Retinal pigment epithelial cell (primary cell): ENCODE data around the gene MLST8.
"Not testable (repeated sequence)": the region's sequence is repeated elsewhere in the genome, so short reads cannot be mapped to it uniquely, and the experiment has no call there.

Source experiments
- DNase-seq: peaks from one replicate; pipeline ENCODE4 v3.0.0-alpha.2; 2010; ENCODE audit warnings: low read depth
- H3K4me3 ChIP-seq: 2 replicates; pipeline ENCODE4 v1.5.1; 2011; ENCODE audit warnings: mild to moderate bottlenecking, low read length, control low read depth, moderate library complexity
- TF ChIP-seq, protein P1 (sequence below): conservative IDR thresholded peaks from 2 replicates; pipeline ENCODE4 v1.5.1; 2011; ENCODE audit warnings: low read depth, low read length, control low read depth, inconsistent platforms

MLST8 gene

GRCh38 chr16:2235695-2236336, 30.6 kb downstream of the MLST8 start:
- TF ChIP-seq, protein P1, sequence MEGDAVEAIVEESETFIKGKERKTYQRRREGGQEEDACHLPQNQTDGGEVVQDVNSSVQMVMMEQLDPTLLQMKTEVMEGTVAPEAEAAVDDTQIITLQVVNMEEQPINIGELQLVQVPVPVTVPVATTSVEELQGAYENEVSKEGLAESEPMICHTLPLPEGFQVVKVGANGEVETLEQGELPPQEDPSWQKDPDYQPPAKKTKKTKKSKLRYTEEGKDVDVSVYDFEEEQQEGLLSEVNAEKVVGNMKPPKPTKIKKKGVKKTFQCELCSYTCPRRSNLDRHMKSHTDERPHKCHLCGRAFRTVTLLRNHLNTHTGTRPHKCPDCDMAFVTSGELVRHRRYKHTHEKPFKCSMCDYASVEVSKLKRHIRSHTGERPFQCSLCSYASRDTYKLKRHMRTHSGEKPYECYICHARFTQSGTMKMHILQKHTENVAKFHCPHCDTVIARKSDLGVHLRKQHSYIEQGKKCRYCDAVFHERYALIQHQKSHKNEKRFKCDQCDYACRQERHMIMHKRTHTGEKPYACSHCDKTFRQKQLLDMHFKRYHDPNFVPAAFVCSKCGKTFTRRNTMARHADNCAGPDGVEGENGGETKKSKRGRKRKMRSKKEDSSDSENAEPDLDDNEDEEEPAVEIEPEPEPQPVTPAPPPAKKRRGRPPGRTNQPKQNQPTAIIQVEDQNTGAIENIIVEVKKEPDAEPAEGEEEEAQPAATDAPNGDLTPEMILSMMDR: no peak
- no peak for DNase-seq
- no peak overlapping the region for H3K4me3 ChIP-seq

DNA sequence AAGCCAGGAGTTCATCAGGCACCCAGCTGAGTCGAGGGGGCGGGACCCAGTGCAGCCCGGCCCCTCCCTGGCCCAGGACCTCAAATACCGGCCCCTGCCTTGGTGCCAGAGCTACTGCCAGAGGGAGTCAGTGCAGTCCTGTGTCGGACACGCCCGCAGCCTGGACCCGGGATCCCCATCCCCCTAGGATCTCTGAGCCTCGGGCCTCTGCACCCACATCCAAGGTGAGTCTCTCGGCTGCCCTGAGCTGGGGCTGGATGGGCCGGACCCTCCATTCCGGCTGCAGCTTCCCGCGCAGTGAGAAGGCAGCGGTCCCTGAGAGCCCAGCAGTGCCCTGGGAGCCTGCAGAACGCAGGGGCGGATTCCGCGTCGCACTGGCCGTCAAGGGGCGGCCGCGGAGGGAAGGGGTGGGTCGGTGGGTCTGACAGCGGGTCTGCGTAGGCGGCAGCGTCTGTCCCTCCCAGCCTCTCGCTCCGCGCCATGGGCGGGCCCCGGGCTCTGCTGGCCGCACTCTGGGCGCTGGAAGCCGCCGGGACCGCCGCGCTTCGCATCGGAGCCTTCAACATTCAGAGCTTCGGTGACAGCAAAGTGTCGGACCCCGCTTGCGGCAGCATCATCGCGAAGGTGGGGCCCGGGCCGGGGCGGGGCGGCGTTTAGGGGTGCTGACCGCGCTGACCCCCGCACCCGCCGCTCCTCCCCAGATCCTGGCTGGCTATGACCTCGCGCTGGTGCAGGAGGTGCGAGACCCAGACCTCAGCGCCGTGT, 31.3 kb downstream of the MLST8 start, which contains the start of gene DNASE1L2:
Gene DNASE1L2, plus strand, starts transcription at position 108 of the 765 bp plus-strand sequence. Its CDS starts 373 bp downstream, at position 481.
- no peak for DNase-seq
- TF ChIP-seq, protein P1: no peak
- H3K4me3 ChIP-seq: peak within 1 kb of the TSS; percentile 23

DNA sequence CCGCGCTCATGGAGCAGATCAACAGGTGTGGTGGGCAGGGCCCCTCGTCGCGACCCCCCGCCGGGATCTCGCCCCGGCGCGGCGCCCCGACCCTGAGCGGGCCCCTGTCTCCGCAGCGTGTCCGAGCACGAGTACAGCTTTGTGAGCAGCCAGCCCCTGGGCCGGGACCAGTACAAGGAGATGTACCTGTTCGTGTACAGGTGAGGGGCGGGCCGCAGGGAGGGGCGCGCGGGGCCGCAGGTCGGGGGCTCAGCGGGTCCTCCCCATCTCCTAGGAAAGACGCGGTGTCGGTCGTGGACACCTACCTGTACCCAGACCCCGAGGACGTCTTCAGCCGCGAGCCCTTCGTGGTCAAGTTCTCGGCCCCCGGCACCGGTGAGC, 31.8 kb downstream of the MLST8 start:
- H3K4me3 ChIP-seq: peak overlapping the region; percentile 23
- TF ChIP-seq, protein P1: no peak
- no peak for DNase-seq

GRCh38 chr16:2237493-2238149, 32.4 kb downstream of the MLST8 start:
- TF ChIP-seq, protein P1: no peak
- H3K4me3 ChIP-seq: no peak overlapping the region
- DNase-seq: no peak

- H3K4me3 ChIP-seq: no peak overlapping the region
- DNase-seq: no peak
- TF ChIP-seq, protein P1: no peak
These were observed 33.0 kb downstream of the MLST8 start for GRCh38 chr16:2238150-2238837.

GRCh38 chr16:2238838-2239675, 33.8 kb downstream of the MLST8 start:
- TF ChIP-seq, protein P1: no peak
- no peak overlapping the region for H3K4me3 ChIP-seq
- no peak for DNase-seq

- not testable (repeated sequence) for H3K4me3 ChIP-seq, DNase-seq
These were observed 35.1 kb downstream of the MLST8 start for GRCh38 chr16:2240331-2240730.
